A549 (cell line): Measurements from ENCODE around the gene LYAR.

Source experiments
- CBX2 ChIP-seq: fragments of 200-600 bp; sonication (generic); IDR thresholded peaks from 2 replicates; pipeline ENCODE4 v1.6.1; 2016; ENCODE audit warnings: low read depth, mild to moderate bottlenecking, borderline replicate concordance
- CTCF ChIP-seq: fragments of >200 bp; sonication (Bioruptor Twin); formaldehyde crosslinking; IDR thresholded peaks from 3 replicates; pipeline ENCODE4 v1.5.1; 2016
- HOXA7 ChIP-seq: fragments of 250-450 bp; sonication (Bioruptor Pico); IDR thresholded peaks from 2 replicates; pipeline ENCODE4 v1.5.0; 2020; ENCODE audit warnings: mild to moderate bottlenecking, moderate library complexity
- MAFK ChIP-seq: fragments of 450-650 bp; IDR thresholded peaks from 2 replicates; pipeline ENCODE4 v1.6.1; 2014; ENCODE audit not compliant: partially characterized antibody
- RAD21 ChIP-seq, 2 experiments: fragments of >200 bp in 1 of 2; sonication (Bioruptor Twin) in 1 of 2; formaldehyde crosslinking in 1 of 2; IDR thresholded peaks in 1 of 2; conservative IDR thresholded peaks in 1 of 2; 2 replicates in 1 of 2; 3 replicates in 1 of 2; pipeline ENCODE4 v1.6.1; 2012 to 2018; ENCODE audit warnings: inconsistent platforms in 1 of 2
- RNF2 ChIP-seq: fragments of 200-600 bp; sonication (generic); IDR thresholded peaks from 2 replicates; pipeline ENCODE4 v1.6.1; 2016; ENCODE audit warnings: low read depth, mild to moderate bottlenecking, antibody characterized with exemption, moderate library complexity, borderline replicate concordance

- no peak for TF ChIP-seq CTCF
- TF ChIP-seq RNF2, result no peak
- TF ChIP-seq RAD21 (conservative IDR thresholded peaks at IDR 0.05 in 1 of 2, IDR thresholded peaks at IDR 0.05 in 1 of 2), result no peak
- no peak for TF ChIP-seq MAFK
- no peak for TF ChIP-seq HOXA7
- no peak for TF ChIP-seq CBX2
These were observed 42.6 kb upstream of the LYAR start for GRCh38 chr4:4332529-4332928.
